PFSK-1 (cell line): Measurements from ENCODE around the gene CNIH2.

ENCODE experiments used
- POLR2AphosphoS5 ChIP-seq: IDR thresholded peaks from 2 replicates; pipeline ENCODE4 v1.6.1; 2012; ENCODE audit warnings: low read depth, mild to moderate bottlenecking, control low read depth, low read length, moderate library complexity
- REST ChIP-seq, 2 experiments: IDR thresholded peaks; 2 replicates each; pipeline versions ENCODE4 v1.6.1 to v1.8.0; 2011 to 2012; ENCODE audit warnings: low read depth in 2 of 2, low read length in 2 of 2, control low read depth in 1 of 2, inconsistent platforms in 1 of 2, mild to moderate bottlenecking in 1 of 2, moderate library complexity in 1 of 2; ENCODE audit not compliant: insufficient read depth in 1 of 2
- SIN3A ChIP-seq: IDR thresholded peaks from 2 replicates; pipeline ENCODE4 v1.6.1; 2012; ENCODE audit warnings: mild to moderate bottlenecking, low read length, moderate library complexity, borderline replicate concordance; ENCODE audit not compliant: insufficient read depth
- TAF1 ChIP-seq: IDR thresholded peaks from 2 replicates; pipeline ENCODE4 v1.6.1; 2012; ENCODE audit warnings: low read length, control low read depth, borderline replicate concordance; ENCODE audit not compliant: insufficient read depth

GRCh38 chr11:66331542-66332370 is 53.8 kb downstream of the CNIH2 start:
- TF ChIP-seq TAF1 = no peak
- no peak for TF ChIP-seq POLR2AphosphoS5
- TF ChIP-seq REST (IDR thresholded peaks at IDR 0.05; ENCODE audit: insufficient read depth in 1 of 2, low read depth in 2 of 2, low read length in 2 of 2) = no peak
- no peak for TF ChIP-seq SIN3A
